ENCODE measurements around the gene NUDT17.

The NUDT17 gene

DNA sequence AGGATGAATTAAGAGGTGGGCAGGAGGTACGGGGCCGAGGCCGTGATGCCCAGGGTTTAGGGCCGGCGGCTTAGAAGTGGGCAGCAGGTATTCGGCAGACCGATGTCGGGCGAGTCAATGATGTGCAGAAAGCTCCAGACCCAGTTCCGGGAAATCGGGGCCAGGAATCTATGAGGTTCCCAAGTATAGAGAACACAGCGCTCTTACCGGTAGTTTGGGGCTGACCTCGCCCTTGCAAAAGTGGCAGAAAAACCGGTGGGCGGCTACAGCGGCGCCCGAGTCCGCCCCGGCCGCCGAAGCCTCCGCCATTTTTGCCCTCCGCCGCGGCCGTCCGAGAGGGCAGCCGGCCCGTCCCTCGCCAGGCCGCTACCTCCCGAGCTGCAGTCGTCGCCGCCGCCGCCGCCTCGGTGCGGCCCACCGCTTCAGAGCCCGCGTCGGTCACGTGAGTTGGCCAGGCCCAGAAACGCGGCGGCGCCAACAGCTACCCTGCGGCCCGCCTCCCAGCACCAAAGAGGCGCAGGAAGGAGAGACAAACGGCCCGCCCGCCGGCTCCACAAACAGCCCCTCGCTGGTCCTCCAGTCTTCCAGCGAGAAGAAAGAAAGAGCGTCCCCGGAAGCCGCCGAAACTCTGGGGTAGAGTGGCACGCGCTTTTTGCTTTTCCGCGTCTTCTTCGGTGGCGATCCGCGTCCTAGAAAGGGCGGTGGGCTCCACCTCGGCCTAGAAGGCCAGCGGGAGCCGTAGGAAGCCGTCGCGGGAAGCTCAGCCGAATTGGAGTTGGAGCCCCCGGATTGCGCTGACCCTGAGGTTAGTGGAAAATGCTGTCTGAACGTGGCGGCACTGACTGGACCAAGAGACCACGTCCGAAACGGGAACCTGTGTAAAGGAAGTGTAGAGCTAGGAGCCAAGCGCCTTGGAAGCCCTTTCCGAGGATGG, 21.6 kb upstream of the NUDT17 start, which contains the start of the genes POLR3C and RNF115:
POLR3C (plus strand) TSS at position 636 of the 934 bp plus-strand sequence. CDS start 1,577 bp downstream, outside the sequence.
RNF115 (minus strand) TSS at position 531 of the 934 bp plus-strand sequence; CDS start at position 309, 222 bp downstream.
- H3K4me1 ChIP-seq (ENCODE audit: control insufficient read depth, insufficient read depth, low read length), result no peaks in the 10 kb centered on the region
- POLR2A ChIA-PET, result interaction anchor here (0.8 to 2.1 kb wide), 17 partner anchors 9 to 141 kb away, joined by 3 to 23 read pairs (median 4); partner anchors contain the start of genes ANKRD34A, NUDT17, PIAS3 and POLR3GL
- CTCF ChIA-PET, result interaction anchor here (0.8 to 2.4 kb wide), 6 partner anchors 9 to 183 kb away, joined by 3 to 7 read pairs (median 4); partner anchors contain the start of gene NUDT17
- H3K27ac ChIP-seq (ENCODE audit: extremely low read depth, low read depth, low read length), result peak within 1 kb of the TSS; percentile 81
- peak within 1 kb of the TSS; percentile 92 for H3K4me3 ChIP-seq (ENCODE audit: low read depth, low read length)
- peaks cover 27 to 31% of the 10 kb centered on the region in 2 experiments for H3K36me3 ChIP-seq (ENCODE audit: control insufficient read depth in 2 of 2, insufficient read depth in 1 of 2, low read length in 2 of 2)
- H3K9me3 ChIP-seq (ENCODE audit: control insufficient read depth, insufficient read depth, low read depth, low read length), result no peaks in the 10 kb centered on the region
- peak; percentile 100 for TF ChIP-seq ZNF10 (tag by site-specific recombination; IDR thresholded peaks at IDR 0.05)
- TF ChIP-seq ZNF19 (tag by site-specific recombination; IDR thresholded peaks at IDR 0.05; ENCODE audit: low read depth), result no peak
- no peak for TF ChIP-seq ZNF747 (tag by site-specific recombination; IDR thresholded peaks at IDR 0.05)
- TF ChIP-seq KLF9 (tag by site-specific recombination; IDR thresholded peaks at IDR 0.05; ENCODE audit: low read depth), result peak; percentile 60; the same call in 1 of the 2 replicates
- TF ChIP-seq ZBTB48 (tag by site-specific recombination; IDR thresholded peaks at IDR 0.05), result no peak
- TF ChIP-seq GLIS1 (tag by site-specific recombination; IDR thresholded peaks at IDR 0.05), result peak; percentile 28; the same call in 1 of the 2 replicates
- TF ChIP-seq, protein P1, sequence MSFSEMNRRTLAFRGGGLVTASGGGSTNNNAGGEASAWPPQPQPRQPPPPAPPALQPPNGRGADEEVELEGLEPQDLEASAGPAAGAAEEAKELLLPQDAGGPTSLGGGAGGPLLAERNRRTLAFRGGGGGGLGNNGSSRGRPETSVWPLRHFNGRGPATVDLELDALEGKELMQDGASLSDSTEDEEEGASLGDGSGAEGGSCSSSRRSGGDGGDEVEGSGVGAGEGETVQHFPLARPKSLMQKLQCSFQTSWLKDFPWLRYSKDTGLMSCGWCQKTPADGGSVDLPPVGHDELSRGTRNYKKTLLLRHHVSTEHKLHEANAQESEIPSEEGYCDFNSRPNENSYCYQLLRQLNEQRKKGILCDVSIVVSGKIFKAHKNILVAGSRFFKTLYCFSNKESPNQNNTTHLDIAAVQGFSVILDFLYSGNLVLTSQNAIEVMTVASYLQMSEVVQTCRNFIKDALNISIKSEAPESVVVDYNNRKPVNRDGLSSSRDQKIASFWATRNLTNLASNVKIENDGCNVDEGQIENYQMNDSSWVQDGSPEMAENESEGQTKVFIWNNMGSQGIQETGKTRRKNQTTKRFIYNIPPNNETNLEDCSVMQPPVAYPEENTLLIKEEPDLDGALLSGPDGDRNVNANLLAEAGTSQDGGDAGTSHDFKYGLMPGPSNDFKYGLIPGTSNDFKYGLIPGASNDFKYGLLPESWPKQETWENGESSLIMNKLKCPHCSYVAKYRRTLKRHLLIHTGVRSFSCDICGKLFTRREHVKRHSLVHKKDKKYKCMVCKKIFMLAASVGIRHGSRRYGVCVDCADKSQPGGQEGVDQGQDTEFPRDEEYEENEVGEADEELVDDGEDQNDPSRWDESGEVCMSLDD (tag by site-specific recombination; IDR thresholded peaks at IDR 0.05), result 0 out of 2 replicates have a peak, but pooled peaks have one; percentile 7
- 0 out of 2 replicates have a peak, but pooled peaks have one; percentile 13 for TF ChIP-seq SCRT2 (tag by site-specific recombination; IDR thresholded peaks at IDR 0.05)
- TF ChIP-seq ZNF521 (tag by site-specific recombination; IDR thresholded peaks at IDR 0.05), result no peak
- peak; percentile 67 for TF ChIP-seq ZNF629 (tag by site-specific recombination; IDR thresholded peaks at IDR 0.05)
- no peak for TF ChIP-seq ZNF157 (tag by site-specific recombination; IDR thresholded peaks at IDR 0.05)
- 0 out of 2 replicates have a peak, but pooled peaks have one; percentile 36 for TF ChIP-seq ZNF121 (tag by site-specific recombination; IDR thresholded peaks at IDR 0.05)
- TF ChIP-seq, protein P2, sequence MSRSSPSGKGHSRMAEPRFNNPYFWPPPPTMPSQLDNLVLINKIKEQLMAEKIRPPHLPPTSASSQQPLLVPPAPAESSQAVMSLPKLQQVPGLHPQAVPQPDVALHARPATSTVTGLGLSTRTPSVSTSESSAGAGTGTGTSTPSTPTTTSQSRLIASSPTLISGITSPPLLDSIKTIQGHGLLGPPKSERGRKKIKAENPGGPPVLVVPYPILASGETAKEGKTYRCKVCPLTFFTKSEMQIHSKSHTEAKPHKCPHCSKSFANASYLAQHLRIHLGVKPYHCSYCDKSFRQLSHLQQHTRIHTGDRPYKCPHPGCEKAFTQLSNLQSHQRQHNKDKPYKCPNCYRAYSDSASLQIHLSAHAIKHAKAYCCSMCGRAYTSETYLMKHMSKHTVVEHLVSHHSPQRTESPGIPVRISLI (tag by site-specific recombination; IDR thresholded peaks at IDR 0.05), result 0 out of 2 replicates have a peak, but pooled peaks have one; percentile 36
- no peak for TF ChIP-seq ZNF701 (tag by site-specific recombination; IDR thresholded peaks at IDR 0.05)
- peak; percentile 74; the same call in 1 of the 2 replicates for TF ChIP-seq ZNF2 (tag by site-specific recombination; IDR thresholded peaks at IDR 0.05)
- TF ChIP-seq, protein P3, sequence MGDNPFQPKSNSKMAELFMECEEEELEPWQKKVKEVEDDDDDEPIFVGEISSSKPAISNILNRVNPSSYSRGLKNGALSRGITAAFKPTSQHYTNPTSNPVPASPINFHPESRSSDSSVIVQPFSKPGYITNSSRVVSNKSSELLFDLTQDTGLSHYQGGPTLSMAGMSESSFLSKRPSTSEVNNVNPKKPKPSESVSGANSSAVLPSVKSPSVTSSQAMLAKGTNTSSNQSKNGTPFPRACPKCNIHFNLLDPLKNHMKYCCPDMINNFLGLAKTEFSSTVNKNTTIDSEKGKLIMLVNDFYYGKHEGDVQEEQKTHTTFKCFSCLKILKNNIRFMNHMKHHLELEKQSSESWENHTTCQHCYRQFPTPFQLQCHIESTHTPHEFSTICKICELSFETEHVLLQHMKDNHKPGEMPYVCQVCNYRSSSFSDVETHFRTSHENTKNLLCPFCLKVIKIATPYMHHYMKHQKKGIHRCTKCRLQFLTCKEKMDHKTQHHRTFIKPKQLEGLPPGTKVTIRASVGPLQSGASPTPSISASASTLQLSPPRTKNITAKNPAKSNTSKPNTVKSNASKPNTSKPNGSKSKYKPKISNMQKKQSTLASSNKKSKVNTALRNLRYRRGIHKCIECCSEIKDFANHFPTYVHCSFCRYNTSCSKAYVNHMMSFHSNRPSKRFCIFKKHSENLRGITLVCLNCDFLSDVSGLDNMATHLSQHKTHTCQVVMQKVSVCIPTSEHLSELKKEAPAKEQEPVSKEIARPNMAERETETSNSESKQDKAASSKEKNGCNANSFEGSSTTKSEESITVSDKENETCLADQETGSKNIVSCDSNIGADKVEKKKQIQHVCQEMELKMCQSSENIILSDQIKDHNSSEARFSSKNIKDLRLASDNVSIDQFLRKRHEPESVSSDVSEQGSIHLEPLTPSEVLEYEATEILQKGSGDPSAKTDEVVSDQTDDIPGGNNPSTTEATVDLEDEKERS (tag by site-specific recombination; IDR thresholded peaks at IDR 0.05), result no peak
- TF ChIP-seq, protein P4, sequence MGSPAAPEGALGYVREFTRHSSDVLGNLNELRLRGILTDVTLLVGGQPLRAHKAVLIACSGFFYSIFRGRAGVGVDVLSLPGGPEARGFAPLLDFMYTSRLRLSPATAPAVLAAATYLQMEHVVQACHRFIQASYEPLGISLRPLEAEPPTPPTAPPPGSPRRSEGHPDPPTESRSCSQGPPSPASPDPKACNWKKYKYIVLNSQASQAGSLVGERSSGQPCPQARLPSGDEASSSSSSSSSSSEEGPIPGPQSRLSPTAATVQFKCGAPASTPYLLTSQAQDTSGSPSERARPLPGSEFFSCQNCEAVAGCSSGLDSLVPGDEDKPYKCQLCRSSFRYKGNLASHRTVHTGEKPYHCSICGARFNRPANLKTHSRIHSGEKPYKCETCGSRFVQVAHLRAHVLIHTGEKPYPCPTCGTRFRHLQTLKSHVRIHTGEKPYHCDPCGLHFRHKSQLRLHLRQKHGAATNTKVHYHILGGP (tag by site-specific recombination; IDR thresholded peaks at IDR 0.05), result no peak
- no peak for TF ChIP-seq MYNN (tag by site-specific recombination; IDR thresholded peaks at IDR 0.05; ENCODE audit: borderline replicate concordance)
- peak; percentile 54 for TF ChIP-seq ZFHX2 (tag by site-specific recombination; conservative IDR thresholded peaks at IDR 0.05)
- TF ChIP-seq ZBTB17 (tag by site-specific recombination; IDR thresholded peaks at IDR 0.05), result peak; percentile 88
- 0 out of 2 replicates have a peak, but pooled peaks have one; percentile 40 for TF ChIP-seq ZNF843 (tag by site-specific recombination; IDR thresholded peaks at IDR 0.05)
- TF ChIP-seq, protein P5, sequence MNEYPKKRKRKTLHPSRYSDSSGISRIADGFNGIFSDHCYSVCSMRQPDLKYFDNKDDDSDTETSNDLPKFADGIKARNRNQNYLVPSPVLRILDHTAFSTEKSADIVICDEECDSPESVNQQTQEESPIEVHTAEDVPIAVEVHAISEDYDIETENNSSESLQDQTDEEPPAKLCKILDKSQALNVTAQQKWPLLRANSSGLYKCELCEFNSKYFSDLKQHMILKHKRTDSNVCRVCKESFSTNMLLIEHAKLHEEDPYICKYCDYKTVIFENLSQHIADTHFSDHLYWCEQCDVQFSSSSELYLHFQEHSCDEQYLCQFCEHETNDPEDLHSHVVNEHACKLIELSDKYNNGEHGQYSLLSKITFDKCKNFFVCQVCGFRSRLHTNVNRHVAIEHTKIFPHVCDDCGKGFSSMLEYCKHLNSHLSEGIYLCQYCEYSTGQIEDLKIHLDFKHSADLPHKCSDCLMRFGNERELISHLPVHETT (tag by site-specific recombination; IDR thresholded peaks at IDR 0.05), result peak; percentile 72
- TF ChIP-seq GLI4 (tag by site-specific recombination; IDR thresholded peaks at IDR 0.05), result no peak
- TF ChIP-seq ZNF571 (tag by site-specific recombination; IDR thresholded peaks at IDR 0.05), result no peak
